GM12878 (cell line): Measurements from ENCODE around the gene TOR1B. TPM values are rescaled to one million over a fixed set of nuclear protein-coding genes. Genes with fewer than 3 reads are reported as not detected.

Experiments
- ATAC-seq: fragments of 200-7000 bp; cut with Tn5 transposase; 3 replicates; pipeline ENCODE4 v1.9.1; 2020; ENCODE audit warnings: mild to moderate bottlenecking, moderate library complexity
- BruUV-seq: library from RNA; stranded (reverse); fragments of 400-500 nt; replicated peaks from 2 replicates; lab custom pipeline; 2021; lab: Mats Ljungman, UMichigan
- CTCF ChIA-PET: fragments of 300-600 bp; sonication (Branson Sonifier 250); formaldehyde crosslinking; extraction: SDS; loops from one replicate; lab custom pipeline; 2021; ENCODE audit warnings: inconsistent platforms; lab: Yijun Ruan, JAX
- POLR2A ChIA-PET: fragments of 350-600 bp; formaldehyde crosslinking; extraction: SDS; loops from one replicate; lab custom pipeline; 2021; ENCODE audit warnings: inconsistent platforms; lab: Charles Lee
- RAD21 ChIA-PET: fragments of 300-600 bp; sonication (Branson Sonifier 250); formaldehyde crosslinking; loops from one replicate; lab custom pipeline; 2023; ENCODE audit warnings: antibody characterized with exemption; ENCODE audit not compliant: unreplicated experiment; lab: Charles Lee
- SMC1A ChIA-PET: fragments of 300-600 bp; sonication (Branson Sonifier 250); formaldehyde crosslinking; loops from one replicate; lab custom pipeline; 2023; ENCODE audit not compliant: unreplicated experiment, uncharacterized antibody; lab: Charles Lee
- DNase-seq: peaks from one replicate; pipeline ENCODE4 v3.0.0-alpha.2; 2011; ENCODE audit warnings: low read depth, low spot score
- FAIRE-seq: peaks from 3 replicates; lab custom pipeline; 2011; peaks lifted over from hg19 to GRCh38; lab: Jason Lieb, UNC
- H2AFZ ChIP-seq: 2 replicates; pipeline ENCODE4 v1.6.0; 2011; ENCODE audit warnings: low read depth, low read length, control low read depth; ENCODE audit not compliant: control insufficient read depth
- H3K27ac ChIP-seq: 2 replicates; pipeline ENCODE4 v1.5.1; 2011; ENCODE audit warnings: control low read depth; ENCODE audit not compliant: control insufficient read depth, insufficient read depth
- H3K27me3 ChIP-seq, 2 experiments: replicated peaks in 1 of 2; 2 replicates each; pipeline versions ENCODE4 v1.6.0 to v1.6.1; 2011; ENCODE audit warnings: low read length in 1 of 2; ENCODE audit not compliant: control insufficient read depth in 2 of 2, insufficient read depth in 2 of 2
- H3K36me3 ChIP-seq, 2 experiments: 2 replicates each; pipeline ENCODE4 v1.5.1; 2011; ENCODE audit warnings: low read length in 1 of 2; ENCODE audit not compliant: control insufficient read depth in 2 of 2, insufficient read depth in 2 of 2
- H3K4me1 ChIP-seq: 2 replicates; pipeline ENCODE4 v1.6.1; 2011; ENCODE audit warnings: mild to moderate bottlenecking, low read length, moderate library complexity, mixed read lengths; ENCODE audit not compliant: control insufficient read depth, insufficient read depth
- H3K4me2 ChIP-seq: 2 replicates; pipeline ENCODE4 v1.6.0; 2011; ENCODE audit warnings: control low read depth; ENCODE audit not compliant: control insufficient read depth, insufficient read depth
- H3K4me3 ChIP-seq: fragments of 200-600 bp; sonication (generic); 2 replicates; pipeline ENCODE4 v1.5.1; 2016
- H3K79me2 ChIP-seq: 2 replicates; pipeline ENCODE4 v1.6.0; 2011; ENCODE audit warnings: low read length; ENCODE audit not compliant: control insufficient read depth, insufficient read depth
- H3K9ac ChIP-seq: 2 replicates; pipeline ENCODE4 v1.8.0; 2011; ENCODE audit warnings: low read length, control low read depth, mixed read lengths; ENCODE audit not compliant: control insufficient read depth, insufficient read depth
- H3K9me3 ChIP-seq: replicated peaks from 3 replicates; pipeline ENCODE4 v1.5.1; 2011; ENCODE audit warnings: mild to moderate bottlenecking, low read length; ENCODE audit not compliant: control insufficient read depth, insufficient read depth
- H4K20me1 ChIP-seq: 2 replicates; pipeline ENCODE4 v1.6.0; 2011; ENCODE audit not compliant: control insufficient read depth, insufficient read depth
- ASH2L ChIP-seq: fragments of 300-600, 200-600 bp; sonication (generic); IDR thresholded peaks from 2 replicates; pipeline ENCODE4 v1.6.1; 2017; ENCODE audit warnings: low read depth, mild to moderate bottlenecking, borderline replicate concordance
- CBX3 ChIP-seq: fragments of 200-600 bp; sonication (generic); IDR thresholded peaks from 2 replicates; pipeline ENCODE4 v1.6.1; 2016; ENCODE audit warnings: low read depth, borderline replicate concordance
- EZH2 ChIP-seq: IDR thresholded peaks from 2 replicates; pipeline ENCODE4 v1.6.1; 2012; ENCODE audit warnings: low read depth, mild to moderate bottlenecking, control low read depth, inconsistent platforms, low read length, borderline replicate concordance; ENCODE audit not compliant: control insufficient read depth
- HDAC2 ChIP-seq: fragments of 200-600 bp; sonication (generic); IDR thresholded peaks from 2 replicates; pipeline ENCODE4 v1.6.1; 2017
- IKZF1 ChIP-seq: fragments of 450-650 bp; conservative IDR thresholded peaks from 2 replicates; pipeline ENCODE4 v1.6.1; 2017; ENCODE audit warnings: antibody characterized with exemption, mild to moderate bottlenecking
- IRF4 ChIP-seq: IDR thresholded peaks from 2 replicates; pipeline ENCODE4 v1.6.1; 2011; ENCODE audit warnings: low read depth, low read length
- NFIC ChIP-seq: IDR thresholded peaks from 2 replicates; pipeline ENCODE4 v1.6.1; 2012; ENCODE audit warnings: low read depth, mild to moderate bottlenecking, inconsistent platforms, low read length, moderate library complexity
- NRF1 ChIP-seq: conservative IDR thresholded peaks from 2 replicates; pipeline ENCODE4 v1.6.1; 2011; ENCODE audit warnings: mild to moderate bottlenecking, low read depth, low read length, improper control_type of control experiment
- RB1 ChIP-seq: fragments of 450-650 bp; formaldehyde crosslinking; IDR thresholded peaks from 2 replicates; pipeline ENCODE4 v1.6.1; 2017; ENCODE audit warnings: mild to moderate bottlenecking, borderline replicate concordance
- WRNIP1 ChIP-seq: IDR thresholded peaks from 2 replicates; pipeline ENCODE4 v1.6.1; 2011; ENCODE audit warnings: low read depth, low read length, improper control_type of control experiment, borderline replicate concordance
- YBX1 ChIP-seq: fragments of 450-650 bp; IDR thresholded peaks from 2 replicates; pipeline ENCODE4 v1.6.1; 2016; ENCODE audit warnings: antibody characterized with exemption
- ZBED1 ChIP-seq: IDR thresholded peaks from 2 replicates; pipeline ENCODE4 v1.6.1; 2016; ENCODE audit warnings: borderline replicate concordance
- ZNF274 ChIP-seq: IDR thresholded peaks from one replicate; pipeline ENCODE4 v1.8.0; 2011; ENCODE audit not compliant: insufficient read length, insufficient read depth
- WGBS: methylation state at CpG from one replicate; pipeline ENCODE4 v1.1.6; 2016; ENCODE audit warnings: low lambda C conversion rate; ENCODE audit not compliant: insufficient replicate concordance, insufficient coverage; ENCODE audit errors: missing lambda C conversion rate; 5-methylcytosine and 5-hydroxymethylcytosine counted together
- in situ Hi-C: fragments of 300-500 bp; cut with MboI; formaldehyde crosslinking; loops from 9 replicates; pipeline ENCODE4 v1.14.3; 2018; ENCODE audit warnings: mixed read lengths
- intact Hi-C: fragments of 100-400 bp; cut with micrococcal nuclease; formaldehyde crosslinking; loops from one replicate; pipeline ENCODE4 v1.14.2; 2022; ENCODE audit not compliant: unreplicated experiment
- polyA plus RNA-seq, 11 experiments: library from polyadenylated mRNA; depleted of rRNA in 4 of 11; unstranded in 6 of 11; stranded (reverse) in 5 of 11; fragments of >200 nt; fragmentation: Nextera tagmentation in 4 of 11; fragmentation: Illumina TruSeq in 1 of 11; extraction: Ambion mirVana in 4 of 11; extraction: Trizol in 1 of 11; gene quantifications; 1 replicate in 1 of 11; 2 replicates in 10 of 11; pipeline versions ENCODE4 v1.2.1 to v1.2.3, GENCODE V29; 2011 to 2016; ENCODE audit warnings: inconsistent platforms in 2 of 11, missing spikeins in 2 of 11, low read depth in 1 of 11
- total RNA-seq, 4 experiments: library from RNA; depleted of rRNA in 3 of 4; stranded (reverse); fragments of >200 nt in 3 of 4; fragmentation: Illumina TruSeq in 1 of 4; extraction: Trizol in 1 of 4; gene quantifications; 2 replicates each; pipeline versions ENCODE4 v1.2.1 to v1.2.3, GENCODE V29; 2013 to 2021
- TF ChIP-seq, protein P1 (sequence below): fragments of 450-650 bp; IDR thresholded peaks from 2 replicates; pipeline ENCODE4 v1.6.1; 2017; ENCODE audit warnings: mild to moderate bottlenecking, low read depth, inconsistent platforms; ENCODE audit not compliant: poor library complexity, severe bottlenecking
- TF ChIP-seq, protein P2 (sequence below): fragments of 450-650 bp; IDR thresholded peaks from 2 replicates; pipeline ENCODE4 v1.6.1; 2017; ENCODE audit warnings: mild to moderate bottlenecking
- TF ChIP-seq, protein P3 (sequence below): fragments of 450-650 bp; IDR thresholded peaks from 2 replicates; pipeline ENCODE4 v1.6.1; 2018; ENCODE audit warnings: mild to moderate bottlenecking, low read depth, moderate library complexity; ENCODE audit not compliant: partially characterized antibody

TOR1B gene
- total and polyA plus RNA-seq, 10 of the 15 experiments (the other 5 are each of a cell fraction or from before 2014, with no cell fraction given) = 1.8 to 17.5 (median 9.9) TPM

DNA sequence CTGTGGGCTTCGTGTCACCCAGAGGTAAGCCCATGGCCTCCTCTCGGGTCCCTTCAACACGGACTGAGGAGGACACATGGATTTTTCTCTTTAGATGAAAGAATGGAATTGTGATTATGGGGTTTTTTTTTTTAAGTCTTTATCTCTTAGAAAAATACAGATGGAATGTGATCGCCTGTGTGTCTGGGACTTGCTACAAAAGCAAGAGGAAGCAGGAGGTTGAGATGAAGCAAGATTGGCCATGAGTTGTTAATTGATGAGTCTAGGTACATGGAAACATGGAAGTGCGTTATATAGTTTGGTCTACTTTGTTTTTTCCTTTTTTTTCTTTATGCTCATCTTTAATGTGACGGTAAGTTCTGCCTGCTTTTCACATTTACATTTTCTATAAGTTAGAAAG lies 46.9 kb downstream of the TOR1B start:
- CTCF ChIA-PET = interaction anchor here (0.6 kb wide), 1 partner anchor 54 kb away, joined by 3 read pairs; no protein-coding TSS in a partner anchor
- H3K36me3 ChIP-seq = no peaks in the 10 kb centered on the region; a peak in 2 of 4 replicates
- no TSS peak for BruUV-seq

More for the DNA sequence above, 46.9 kb downstream of the TOR1B start:
- ChIA-PET RAD21 (no interaction called here), SMC1A (interaction anchor here (1.3 kb wide), 1 partner anchor 10 kb away, joined by 3 read pairs; no protein-coding TSS in a partner anchor), POLR2A (no interaction called here)
- ATAC-seq (no peak), DNase-seq (no peak), FAIRE-seq (no peak)
- no peaks in the 10 kb centered on the region for H4K20me1 ChIP-seq
- no peaks in the 10 kb centered on the region for H3K9me3 ChIP-seq
- intact Hi-C loops = no loop called here
- H3K9ac ChIP-seq = no peak overlapping the region
- no peaks in the 10 kb centered on the region for H3K27me3 ChIP-seq
- no peaks in the 10 kb centered on the region for H3K79me2 ChIP-seq
- no peak overlapping the region for H3K4me3 ChIP-seq
- TF ChIP-seq NFIC = no peak
- TF ChIP-seq RB1 = no peak
- TF ChIP-seq, protein P1, sequence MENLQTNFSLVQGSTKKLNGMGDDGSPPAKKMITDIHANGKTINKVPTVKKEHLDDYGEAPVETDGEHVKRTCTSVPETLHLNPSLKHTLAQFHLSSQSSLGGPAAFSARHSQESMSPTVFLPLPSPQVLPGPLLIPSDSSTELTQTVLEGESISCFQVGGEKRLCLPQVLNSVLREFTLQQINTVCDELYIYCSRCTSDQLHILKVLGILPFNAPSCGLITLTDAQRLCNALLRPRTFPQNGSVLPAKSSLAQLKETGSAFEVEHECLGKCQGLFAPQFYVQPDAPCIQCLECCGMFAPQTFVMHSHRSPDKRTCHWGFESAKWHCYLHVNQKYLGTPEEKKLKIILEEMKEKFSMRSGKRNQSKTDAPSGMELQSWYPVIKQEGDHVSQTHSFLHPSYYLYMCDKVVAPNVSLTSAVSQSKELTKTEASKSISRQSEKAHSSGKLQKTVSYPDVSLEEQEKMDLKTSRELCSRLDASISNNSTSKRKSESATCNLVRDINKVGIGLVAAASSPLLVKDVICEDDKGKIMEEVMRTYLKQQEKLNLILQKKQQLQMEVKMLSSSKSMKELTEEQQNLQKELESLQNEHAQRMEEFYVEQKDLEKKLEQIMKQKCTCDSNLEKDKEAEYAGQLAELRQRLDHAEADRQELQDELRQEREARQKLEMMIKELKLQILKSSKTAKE = no peak
- no peak for TF ChIP-seq NRF1
- no peak for TF ChIP-seq IRF4
- TF ChIP-seq EZH2 = no peak
- no peak for TF ChIP-seq YBX1
- TF ChIP-seq ZNF274 = no peak
- TF ChIP-seq IKZF1 = no peak
- TF ChIP-seq WRNIP1 = no peak
- TF ChIP-seq, protein P2, sequence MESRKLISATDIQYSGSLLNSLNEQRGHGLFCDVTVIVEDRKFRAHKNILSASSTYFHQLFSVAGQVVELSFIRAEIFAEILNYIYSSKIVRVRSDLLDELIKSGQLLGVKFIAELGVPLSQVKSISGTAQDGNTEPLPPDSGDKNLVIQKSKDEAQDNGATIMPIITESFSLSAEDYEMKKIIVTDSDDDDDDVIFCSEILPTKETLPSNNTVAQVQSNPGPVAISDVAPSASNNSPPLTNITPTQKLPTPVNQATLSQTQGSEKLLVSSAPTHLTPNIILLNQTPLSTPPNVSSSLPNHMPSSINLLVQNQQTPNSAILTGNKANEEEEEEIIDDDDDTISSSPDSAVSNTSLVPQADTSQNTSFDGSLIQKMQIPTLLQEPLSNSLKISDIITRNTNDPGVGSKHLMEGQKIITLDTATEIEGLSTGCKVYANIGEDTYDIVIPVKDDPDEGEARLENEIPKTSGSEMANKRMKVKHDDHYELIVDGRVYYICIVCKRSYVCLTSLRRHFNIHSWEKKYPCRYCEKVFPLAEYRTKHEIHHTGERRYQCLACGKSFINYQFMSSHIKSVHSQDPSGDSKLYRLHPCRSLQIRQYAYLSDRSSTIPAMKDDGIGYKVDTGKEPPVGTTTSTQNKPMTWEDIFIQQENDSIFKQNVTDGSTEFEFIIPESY = no peak
- no peak for TF ChIP-seq ZBED1
- TF ChIP-seq, protein P3, sequence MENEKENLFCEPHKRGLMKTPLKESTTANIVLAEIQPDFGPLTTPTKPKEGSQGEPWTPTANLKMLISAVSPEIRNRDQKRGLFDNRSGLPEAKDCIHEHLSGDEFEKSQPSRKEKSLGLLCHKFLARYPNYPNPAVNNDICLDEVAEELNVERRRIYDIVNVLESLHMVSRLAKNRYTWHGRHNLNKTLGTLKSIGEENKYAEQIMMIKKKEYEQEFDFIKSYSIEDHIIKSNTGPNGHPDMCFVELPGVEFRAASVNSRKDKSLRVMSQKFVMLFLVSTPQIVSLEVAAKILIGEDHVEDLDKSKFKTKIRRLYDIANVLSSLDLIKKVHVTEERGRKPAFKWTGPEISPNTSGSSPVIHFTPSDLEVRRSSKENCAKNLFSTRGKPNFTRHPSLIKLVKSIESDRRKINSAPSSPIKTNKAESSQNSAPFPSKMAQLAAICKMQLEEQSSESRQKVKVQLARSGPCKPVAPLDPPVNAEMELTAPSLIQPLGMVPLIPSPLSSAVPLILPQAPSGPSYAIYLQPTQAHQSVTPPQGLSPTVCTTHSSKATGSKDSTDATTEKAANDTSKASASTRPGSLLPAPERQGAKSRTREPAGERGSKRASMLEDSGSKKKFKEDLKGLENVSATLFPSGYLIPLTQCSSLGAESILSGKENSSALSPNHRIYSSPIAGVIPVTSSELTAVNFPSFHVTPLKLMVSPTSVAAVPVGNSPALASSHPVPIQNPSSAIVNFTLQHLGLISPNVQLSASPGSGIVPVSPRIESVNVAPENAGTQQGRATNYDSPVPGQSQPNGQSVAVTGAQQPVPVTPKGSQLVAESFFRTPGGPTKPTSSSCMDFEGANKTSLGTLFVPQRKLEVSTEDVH = no peak
- TF ChIP-seq ASH2L = no peak
- TF ChIP-seq HDAC2 = no peak
- TF ChIP-seq CBX3 = no peak
- no peak overlapping the region for H2AFZ ChIP-seq
- H3K4me1 ChIP-seq = no peaks in the 10 kb centered on the region
- in situ Hi-C loops = loop anchor here (25.0 kb wide), 1 partner anchor 1412 kb away; no protein-coding TSS in a partner anchor
- no peak overlapping the region for H3K27ac ChIP-seq
- WGBS = 67% methylated on average over 6 of the region's 6 CpGs
- H3K4me2 ChIP-seq = no peak overlapping the region
